Erythroblast (primary cell): ENCODE data around the gene SLC22A23.

Experiments used
- GATA1 ChIP-seq: IDR thresholded peaks from 2 replicates; pipeline ENCODE4 v1.6.1; 2011; ENCODE audit warnings: low read depth, mild to moderate bottlenecking, control low read depth, low read length, moderate library complexity
- POLR2A ChIP-seq: IDR thresholded peaks from 2 replicates; pipeline ENCODE4 v1.6.1; 2011; ENCODE audit warnings: mild to moderate bottlenecking, low read length

DNA sequence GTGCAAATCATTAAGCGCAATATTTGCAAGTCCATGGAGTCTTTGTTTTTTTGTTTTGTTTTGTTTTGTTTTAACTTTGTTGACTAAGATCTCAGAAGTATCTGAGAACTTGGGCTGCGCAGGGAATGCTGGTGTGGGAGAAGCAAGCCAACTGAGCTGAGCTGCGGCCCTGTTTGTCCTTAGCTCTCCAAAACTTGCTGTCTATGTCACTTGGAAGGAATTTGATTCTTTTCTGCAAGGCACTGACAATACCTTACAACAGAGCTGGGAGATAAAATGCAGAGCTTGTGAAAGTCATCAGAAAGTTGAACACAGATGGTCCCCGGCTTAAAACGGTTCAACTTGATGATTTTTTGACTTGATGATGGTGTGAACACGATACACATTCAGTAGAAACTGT is 5.4 kb downstream of the SLC22A23 start:
- TF ChIP-seq POLR2A (no peak), GATA1 (no peak)
